SK-N-SH (cell line): ENCODE data around the gene GTF2E1. TPM values are rescaled to one million over a fixed set of nuclear protein-coding genes. Genes with fewer than 3 reads are reported as not detected.

Experiments
- CTCF ChIA-PET: fragments of 300-600, 350-600 bp; formaldehyde crosslinking; extraction: SDS; loops from one replicate; lab custom pipeline; 2021; lab: Yijun Ruan, JAX
- POLR2A ChIA-PET: fragments of 350-600 bp; sonication (Branson Sonifier 250); formaldehyde crosslinking; extraction: SDS; loops from one replicate; lab custom pipeline; 2020; ENCODE audit warnings: antibody characterized with exemption, inconsistent platforms; lab: Yijun Ruan, JAX
- DNase-seq: peaks from one replicate; pipeline ENCODE4 v3.0.0; 2012
- H2AFZ ChIP-seq: fragments of 200-600 bp; sonication (generic); 2 replicates; pipeline ENCODE4 v1.8.1; 2016; ENCODE audit warnings: antibody characterized with exemption, mild to moderate bottlenecking, low read depth
- H3F3A ChIP-seq: fragments of 200-600 bp; sonication (generic); replicated peaks from 2 replicates; pipeline ENCODE3; 2016; ENCODE audit warnings: antibody characterized with exemption, mild to moderate bottlenecking; ENCODE audit not compliant: insufficient read depth
- H3K27ac ChIP-seq, 2 experiments: fragments of 200-500 bp in 1 of 2; fragments of 200-600 bp in 1 of 2; sonication (Bioruptor generic) in 1 of 2; sonication (generic), shearing (Covaris generic) in 1 of 2; 2 replicates each; pipeline versions ENCODE4 v1.5.1 to v1.6.1; 2014 to 2016; ENCODE audit warnings: low read depth in 2 of 2, inconsistent platforms in 1 of 2, low read length in 1 of 2, mild to moderate bottlenecking in 1 of 2, mixed read lengths in 1 of 2
- H3K27me3 ChIP-seq: fragments of 200-600 bp; sonication (generic), shearing (Covaris generic); 2 replicates; pipeline ENCODE4 v1.6.1; 2016; ENCODE audit warnings: mixed run types; ENCODE audit not compliant: insufficient read depth
- H3K36me3 ChIP-seq, 2 experiments: fragments of 200-500 bp in 1 of 2; fragments of 200-600 bp in 1 of 2; sonication (Bioruptor generic) in 1 of 2; sonication (generic) in 1 of 2; replicated peaks in 1 of 2; 2 replicates each; pipeline versions ENCODE3 to v1.5.1; 2014 to 2016; ENCODE audit warnings: low read length in 1 of 2, mild to moderate bottlenecking in 1 of 2; ENCODE audit not compliant: insufficient read depth in 2 of 2, control insufficient read depth in 1 of 2
- H3K4me1 ChIP-seq, 2 experiments: fragments of 200-500 bp in 1 of 2; fragments of 200-600 bp in 1 of 2; sonication (Bioruptor generic) in 1 of 2; sonication (generic), shearing (Covaris generic) in 1 of 2; 2 replicates each; pipeline versions ENCODE4 v1.5.1 to v1.6.1; 2014 to 2016; ENCODE audit warnings: low read depth in 1 of 2, low read length in 1 of 2, mixed run types in 1 of 2; ENCODE audit not compliant: insufficient read depth in 2 of 2, control insufficient read depth in 1 of 2
- H3K4me2 ChIP-seq: fragments of 200-600 bp; sonication (generic), shearing (Covaris generic); 2 replicates; pipeline ENCODE4 v1.6.1; 2017; ENCODE audit warnings: mixed run types
- H3K4me3 ChIP-seq, 2 experiments: fragments of 200-500 bp in 1 of 2; fragments of 200-600 bp in 1 of 2; sonication (Bioruptor generic) in 1 of 2; sonication (generic), shearing (Covaris generic) in 1 of 2; 2 replicates each; pipeline versions ENCODE4 v1.5.1 to v1.8.1; 2014 to 2016; ENCODE audit warnings: low read depth in 2 of 2, inconsistent platforms in 1 of 2, low read length in 1 of 2, mild to moderate bottlenecking in 1 of 2, mixed read lengths in 1 of 2, moderate library complexity in 1 of 2
- H3K79me2 ChIP-seq: fragments of 200-600 bp; sonication (generic); 2 replicates; pipeline ENCODE4 v1.8.1; 2017; ENCODE audit warnings: mild to moderate bottlenecking; ENCODE audit not compliant: insufficient read depth
- H3K9ac ChIP-seq: fragments of 200-600 bp; sonication (generic); 2 replicates; pipeline ENCODE4 v1.6.1; 2017; ENCODE audit warnings: mixed run types
- H3K9me2 ChIP-seq: fragments of 200-600 bp; sonication (generic); 2 replicates; pipeline ENCODE4 v1.6.1; 2017; ENCODE audit warnings: mixed run types
- H3K9me3 ChIP-seq: fragments of 200-600 bp; sonication (generic); 2 replicates; pipeline ENCODE4 v1.6.1; 2017; ENCODE audit warnings: mixed run types, mild to moderate bottlenecking, moderate library complexity
- H4K20me1 ChIP-seq: fragments of 200-600 bp; sonication (generic); 2 replicates; pipeline ENCODE4 v1.6.1; 2017; ENCODE audit warnings: mild to moderate bottlenecking, mixed run types; ENCODE audit not compliant: insufficient read depth
- ELF1 ChIP-seq: IDR thresholded peaks from 2 replicates; pipeline ENCODE4 v1.4.0; 2012
- EP300 ChIP-seq, 2 experiments: IDR thresholded peaks; 2 replicates each; pipeline versions ENCODE4 v1.4.0 to v1.6.1; 2012; ENCODE audit warnings: borderline replicate concordance in 1 of 2, low read depth in 1 of 2, low read length in 1 of 2
- FOXJ3 ChIP-seq: sonication (generic); formaldehyde crosslinking; IDR thresholded peaks from 2 replicates; pipeline ENCODE4 v1.5.1; 2020; ENCODE audit warnings: mild to moderate bottlenecking, missing genetic modification reagents
- GATA2 ChIP-seq: sonication (generic); formaldehyde crosslinking; IDR thresholded peaks from 2 replicates; pipeline ENCODE4 v1.5.0; 2020; ENCODE audit warnings: mild to moderate bottlenecking, missing genetic modification reagents
- MEF2A ChIP-seq: IDR thresholded peaks from 2 replicates; pipeline ENCODE4 v1.4.0; 2012; ENCODE audit warnings: low read depth, borderline replicate concordance
- MXI1 ChIP-seq: IDR thresholded peaks from 2 replicates; pipeline ENCODE4 v1.6.1; 2012; ENCODE audit warnings: mild to moderate bottlenecking, low read depth, low read length, improper control_type of control experiment
- NFIC ChIP-seq: IDR thresholded peaks from 2 replicates; pipeline ENCODE4 v1.4.0; 2012; ENCODE audit warnings: borderline replicate concordance
- NRF1 ChIP-seq: IDR thresholded peaks from 2 replicates; pipeline ENCODE4 v1.6.1; 2012; ENCODE audit warnings: low read depth, mild to moderate bottlenecking, low read length
- POLR2AphosphoS5 ChIP-seq: IDR thresholded peaks from 2 replicates; pipeline ENCODE4 v1.6.1; 2012; ENCODE audit warnings: low read depth, low read length
- RAD21 ChIP-seq: IDR thresholded peaks from 2 replicates; pipeline ENCODE4 v1.6.1; 2012; ENCODE audit warnings: mild to moderate bottlenecking, low read length
- RXRA ChIP-seq: IDR thresholded peaks from 2 replicates; pipeline ENCODE4 v1.4.0; 2012; ENCODE audit warnings: low read depth, mild to moderate bottlenecking, borderline replicate concordance
- SIN3A ChIP-seq: IDR thresholded peaks from 2 replicates; pipeline ENCODE4 v1.6.1; 2012; ENCODE audit warnings: low read depth, mild to moderate bottlenecking, low read length, moderate library complexity, borderline replicate concordance
- SMC3 ChIP-seq: IDR thresholded peaks from 2 replicates; pipeline ENCODE4 v1.6.1; 2012; ENCODE audit warnings: low read depth, low read length, improper control_type of control experiment
- TAF1 ChIP-seq: IDR thresholded peaks from 2 replicates; pipeline ENCODE4 v1.6.1; 2012; ENCODE audit warnings: low read depth, mild to moderate bottlenecking, low read length, moderate library complexity, borderline replicate concordance
- WGBS: methylation state at CpG from one replicate; pipeline ENCODE4 v1.1.6; 2017; ENCODE audit warnings: low lambda C conversion rate; 5-methylcytosine and 5-hydroxymethylcytosine counted together
- polyA plus RNA-seq, 3 experiments: library from polyadenylated mRNA; depleted of rRNA; stranded (reverse); fragments of >200 nt; gene quantifications; 2 replicates each; pipeline ENCODE4 v1.2.3, GENCODE V29; 2012
- TF ChIP-seq, protein P1 (sequence below): fragments of 150-350 bp; IDR thresholded peaks from 2 replicates; pipeline ENCODE4 v1.6.1; 2016; ENCODE audit warnings: mild to moderate bottlenecking, low read depth, low read length
- TF ChIP-seq, protein P2 (sequence below): IDR thresholded peaks from 2 replicates; pipeline ENCODE4 v1.4.0; 2012; ENCODE audit warnings: low read depth, borderline replicate concordance
- TF ChIP-seq, protein P3 (sequence below): fragments of 200-600 bp; sonication (generic); IDR thresholded peaks from 2 replicates; pipeline ENCODE4 v1.6.1; 2017; ENCODE audit warnings: antibody characterized with exemption, mild to moderate bottlenecking, moderate library complexity
- TF ChIP-seq, protein P4 (sequence below): fragments of 150-350 bp; IDR thresholded peaks from 2 replicates; pipeline ENCODE4 v1.6.1; 2017; ENCODE audit warnings: antibody characterized with exemption, low read length, low read depth, borderline replicate concordance

GTF2E1 gene
- polyA plus RNA-seq, 1 of the 3 experiments (the other 2 are of a cell fraction), result 5.7 TPM

DNA sequence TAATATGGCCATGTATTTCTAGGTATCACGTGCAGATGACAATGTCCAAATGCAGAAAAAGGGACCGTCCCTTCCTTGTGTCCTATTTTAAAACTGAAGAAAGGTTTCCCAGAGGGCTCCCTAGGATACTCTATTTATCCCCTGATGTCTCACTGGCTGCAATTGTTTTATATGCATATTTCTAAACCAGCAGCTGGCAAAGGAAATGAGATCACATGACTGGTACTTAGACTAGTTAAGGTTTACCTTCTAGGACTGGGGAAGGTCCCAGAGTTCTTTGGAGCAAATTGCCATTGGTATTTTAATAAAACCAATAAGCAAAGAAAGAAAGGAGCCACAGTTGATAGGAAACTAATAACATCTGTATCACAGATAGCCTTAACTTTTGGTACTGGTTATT lies 29.5 kb downstream of the GTF2E1 start:
- Histone ChIP-seq H3K4me2 (no peak overlapping the region), H3K79me2 (peaks cover 28% of the 10 kb centered on the region; the same call in 1 of the 2 replicates), H3K36me3 (peaks cover 20 to 51% of the 10 kb centered on the region in 2 experiments), H2AFZ (no peak overlapping the region), H3K9me3 (no peaks in the 10 kb centered on the region), H4K20me1 (no peaks in the 10 kb centered on the region), H3K9me2 (no peaks in the 10 kb centered on the region), H3K4me1 (peaks cover 0 to 6% of the 10 kb centered on the region in 2 experiments; a peak in 1 of 4 replicates), H3K27ac (no peak overlapping the region), H3K27me3 (no peaks in the 10 kb centered on the region), H3K4me3 (no peak overlapping the region), H3F3A (peaks cover 6% of the 10 kb centered on the region), H3K9ac (no peak overlapping the region)
- WGBS, result 88% methylated on average over 2 of the region's 2 CpGs
- ChIA-PET POLR2A (no interaction called here), CTCF (interaction anchor here (0.8 to 3.1 kb wide), 2 partner anchors 18 to 23 kb away, joined by 3 to 18 read pairs; no protein-coding TSS in a partner anchor)
- DNase-seq, result no peak
- TF ChIP-seq SIN3A, result no peak
- TF ChIP-seq MEF2A, result no peak
- TF ChIP-seq MXI1, result no peak
- no peak for TF ChIP-seq ELF1
- TF ChIP-seq, protein P1, sequence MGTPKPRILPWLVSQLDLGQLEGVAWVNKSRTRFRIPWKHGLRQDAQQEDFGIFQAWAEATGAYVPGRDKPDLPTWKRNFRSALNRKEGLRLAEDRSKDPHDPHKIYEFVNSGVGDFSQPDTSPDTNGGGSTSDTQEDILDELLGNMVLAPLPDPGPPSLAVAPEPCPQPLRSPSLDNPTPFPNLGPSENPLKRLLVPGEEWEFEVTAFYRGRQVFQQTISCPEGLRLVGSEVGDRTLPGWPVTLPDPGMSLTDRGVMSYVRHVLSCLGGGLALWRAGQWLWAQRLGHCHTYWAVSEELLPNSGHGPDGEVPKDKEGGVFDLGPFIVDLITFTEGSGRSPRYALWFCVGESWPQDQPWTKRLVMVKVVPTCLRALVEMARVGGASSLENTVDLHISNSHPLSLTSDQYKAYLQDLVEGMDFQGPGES, result no peak
- TF ChIP-seq, protein P2, sequence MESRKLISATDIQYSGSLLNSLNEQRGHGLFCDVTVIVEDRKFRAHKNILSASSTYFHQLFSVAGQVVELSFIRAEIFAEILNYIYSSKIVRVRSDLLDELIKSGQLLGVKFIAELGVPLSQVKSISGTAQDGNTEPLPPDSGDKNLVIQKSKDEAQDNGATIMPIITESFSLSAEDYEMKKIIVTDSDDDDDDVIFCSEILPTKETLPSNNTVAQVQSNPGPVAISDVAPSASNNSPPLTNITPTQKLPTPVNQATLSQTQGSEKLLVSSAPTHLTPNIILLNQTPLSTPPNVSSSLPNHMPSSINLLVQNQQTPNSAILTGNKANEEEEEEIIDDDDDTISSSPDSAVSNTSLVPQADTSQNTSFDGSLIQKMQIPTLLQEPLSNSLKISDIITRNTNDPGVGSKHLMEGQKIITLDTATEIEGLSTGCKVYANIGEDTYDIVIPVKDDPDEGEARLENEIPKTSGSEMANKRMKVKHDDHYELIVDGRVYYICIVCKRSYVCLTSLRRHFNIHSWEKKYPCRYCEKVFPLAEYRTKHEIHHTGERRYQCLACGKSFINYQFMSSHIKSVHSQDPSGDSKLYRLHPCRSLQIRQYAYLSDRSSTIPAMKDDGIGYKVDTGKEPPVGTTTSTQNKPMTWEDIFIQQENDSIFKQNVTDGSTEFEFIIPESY, result no peak
- no peak for TF ChIP-seq POLR2AphosphoS5
- TF ChIP-seq, protein P3, sequence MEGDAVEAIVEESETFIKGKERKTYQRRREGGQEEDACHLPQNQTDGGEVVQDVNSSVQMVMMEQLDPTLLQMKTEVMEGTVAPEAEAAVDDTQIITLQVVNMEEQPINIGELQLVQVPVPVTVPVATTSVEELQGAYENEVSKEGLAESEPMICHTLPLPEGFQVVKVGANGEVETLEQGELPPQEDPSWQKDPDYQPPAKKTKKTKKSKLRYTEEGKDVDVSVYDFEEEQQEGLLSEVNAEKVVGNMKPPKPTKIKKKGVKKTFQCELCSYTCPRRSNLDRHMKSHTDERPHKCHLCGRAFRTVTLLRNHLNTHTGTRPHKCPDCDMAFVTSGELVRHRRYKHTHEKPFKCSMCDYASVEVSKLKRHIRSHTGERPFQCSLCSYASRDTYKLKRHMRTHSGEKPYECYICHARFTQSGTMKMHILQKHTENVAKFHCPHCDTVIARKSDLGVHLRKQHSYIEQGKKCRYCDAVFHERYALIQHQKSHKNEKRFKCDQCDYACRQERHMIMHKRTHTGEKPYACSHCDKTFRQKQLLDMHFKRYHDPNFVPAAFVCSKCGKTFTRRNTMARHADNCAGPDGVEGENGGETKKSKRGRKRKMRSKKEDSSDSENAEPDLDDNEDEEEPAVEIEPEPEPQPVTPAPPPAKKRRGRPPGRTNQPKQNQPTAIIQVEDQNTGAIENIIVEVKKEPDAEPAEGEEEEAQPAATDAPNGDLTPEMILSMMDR, result no peak
- TF ChIP-seq NFIC, result no peak
- no peak for TF ChIP-seq RXRA
- no peak for TF ChIP-seq SMC3
- no peak for TF ChIP-seq GATA2
- no peak for TF ChIP-seq NRF1
- no peak for TF ChIP-seq EP300 (IDR thresholded peaks at IDR 0.05; ENCODE audit: borderline replicate concordance in 1 of 2, low read depth in 1 of 2, low read length in 1 of 2)
- TF ChIP-seq TAF1, result no peak
- TF ChIP-seq, protein P4, sequence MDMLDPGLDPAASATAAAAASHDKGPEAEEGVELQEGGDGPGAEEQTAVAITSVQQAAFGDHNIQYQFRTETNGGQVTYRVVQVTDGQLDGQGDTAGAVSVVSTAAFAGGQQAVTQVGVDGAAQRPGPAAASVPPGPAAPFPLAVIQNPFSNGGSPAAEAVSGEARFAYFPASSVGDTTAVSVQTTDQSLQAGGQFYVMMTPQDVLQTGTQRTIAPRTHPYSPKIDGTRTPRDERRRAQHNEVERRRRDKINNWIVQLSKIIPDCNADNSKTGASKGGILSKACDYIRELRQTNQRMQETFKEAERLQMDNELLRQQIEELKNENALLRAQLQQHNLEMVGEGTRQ, result no peak
- no peak for TF ChIP-seq FOXJ3 (CRISPR knock-in tag)
- no peak for TF ChIP-seq RAD21
